Measurements from ENCODE around the gene GNG7.

The GNG7 gene

DNA sequence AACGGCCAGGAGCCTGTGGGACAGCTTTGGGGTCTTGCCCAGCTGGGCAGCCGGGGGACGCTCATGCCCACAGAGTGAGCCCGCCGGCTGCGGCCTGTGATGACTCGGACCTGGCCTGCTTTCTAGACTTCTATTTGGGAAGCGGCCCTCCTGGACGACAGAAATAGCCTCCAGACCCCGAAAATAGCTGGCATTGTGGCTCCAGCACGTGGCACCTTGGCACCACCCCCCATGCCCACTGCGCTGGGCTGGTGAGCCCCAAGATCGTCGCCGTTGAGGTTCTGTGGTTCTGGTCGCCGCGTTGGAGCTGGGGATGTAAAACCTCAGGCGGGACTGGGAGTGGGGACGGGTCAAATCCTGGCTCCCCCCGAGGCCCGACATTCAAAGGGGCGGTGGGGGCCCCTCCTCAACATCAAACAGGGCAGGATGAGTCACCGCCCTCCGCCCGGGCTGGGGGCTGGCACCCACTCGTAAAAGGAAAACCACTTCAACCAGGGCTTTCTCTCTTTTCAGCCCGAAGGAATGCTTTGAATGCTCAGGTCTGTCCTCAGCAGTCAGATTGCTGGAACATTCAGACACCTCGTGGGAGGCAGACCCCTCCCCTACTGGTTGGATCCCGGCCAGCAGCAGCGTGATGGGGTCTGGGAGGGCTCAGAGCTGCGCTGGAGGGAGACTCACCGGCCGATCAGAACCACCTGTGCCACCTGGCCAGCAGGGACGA is 184.5 kb downstream of the GNG7 start:
- no peak for TF ChIP-seq CTCF (IDR thresholded peaks at IDR 0.05; ENCODE audit: low read depth, low read length, missing control alignments)
- DNase-seq (ENCODE audit: low read depth) = no peak
- H3K4me3 ChIP-seq (ENCODE audit: low read depth, low read length) = no peak overlapping the region

- no peak for TF ChIP-seq CTCF (IDR thresholded peaks at IDR 0.05; ENCODE audit: low read depth, low read length, missing control alignments)
- DNase-seq (ENCODE audit: low read depth) = no peak
- no peak overlapping the region for H3K4me3 ChIP-seq (ENCODE audit: low read depth, low read length)
Observed at GRCh38 chr19:2516727-2517126, 185.8 kb downstream of the GNG7 start.

DNA sequence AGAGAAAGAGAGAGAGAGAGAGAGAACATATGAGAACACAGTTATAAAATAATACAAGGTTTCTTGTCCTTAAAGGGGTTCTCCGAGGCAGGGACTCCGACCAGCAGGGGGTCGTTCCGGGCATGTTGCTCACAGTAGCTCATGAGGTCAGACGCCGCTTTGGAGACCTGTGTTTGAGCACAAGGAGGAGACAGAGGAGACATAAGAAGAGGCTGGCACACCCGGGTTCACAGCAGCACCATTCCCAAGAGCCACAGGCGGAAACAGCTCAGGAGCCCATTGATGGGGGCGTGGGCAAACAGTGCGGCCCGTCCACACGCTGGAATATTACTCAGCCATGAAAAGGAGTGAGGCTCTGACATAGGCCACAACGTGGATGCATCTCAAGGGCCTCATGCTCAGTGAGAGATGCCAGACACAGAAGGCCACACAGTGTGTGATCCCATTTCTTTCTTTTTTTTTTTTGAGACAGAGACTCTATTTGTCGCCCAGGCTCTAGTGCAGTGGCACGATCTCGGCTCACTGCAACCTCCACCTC is 187.4 kb downstream of the GNG7 start:
- no peak for TF ChIP-seq CTCF (IDR thresholded peaks at IDR 0.05; ENCODE audit: low read depth, low read length, missing control alignments)
- DNase-seq (ENCODE audit: low read depth) = no peak

GRCh38 chr19:2512523-2513431 is 189.7 kb downstream of the GNG7 start:
- TF ChIP-seq CTCF (IDR thresholded peaks at IDR 0.05; ENCODE audit: low read depth, low read length, missing control alignments) = no peak
- DNase-seq (ENCODE audit: low read depth) = no peak
- H3K4me3 ChIP-seq (ENCODE audit: low read depth, low read length) = no peak overlapping the region

More for the DNA sequence above, 187.4 kb downstream of the GNG7 start:
- H3K4me3 ChIP-seq (ENCODE audit: low read depth, low read length) = no peak overlapping the region

DNA sequence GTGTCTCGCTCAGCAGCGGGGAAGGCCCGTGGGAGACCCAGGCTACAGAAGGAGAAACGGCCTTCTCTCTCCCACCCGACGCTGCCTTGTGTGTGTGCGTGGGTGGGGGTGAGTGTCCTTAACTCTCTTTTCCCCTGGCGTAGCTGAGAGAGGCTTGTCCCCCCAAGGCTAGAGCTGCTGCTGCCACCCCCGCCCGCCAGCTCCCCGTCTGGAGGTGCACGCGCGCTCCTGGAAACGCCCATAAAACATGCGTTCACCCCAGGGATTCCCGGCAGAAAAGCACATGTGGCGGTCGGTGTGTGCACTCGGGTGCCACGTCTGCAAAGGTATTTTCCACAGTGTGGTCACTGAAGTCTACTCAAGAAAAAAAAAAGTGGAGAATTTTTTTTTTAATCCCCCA is 190.5 kb downstream of the GNG7 start:
- no peak for DNase-seq (ENCODE audit: low read depth)
- no peak for TF ChIP-seq CTCF (IDR thresholded peaks at IDR 0.05; ENCODE audit: low read depth, low read length, missing control alignments)
- no peak overlapping the region for H3K4me3 ChIP-seq (ENCODE audit: low read depth, low read length)

GRCh38 chr19:2511570-2511969 is 190.9 kb downstream of the GNG7 start:
- no peak for TF ChIP-seq CTCF (IDR thresholded peaks at IDR 0.05; ENCODE audit: low read depth, low read length, missing control alignments)
- H3K4me3 ChIP-seq (ENCODE audit: low read depth, low read length) = no peak overlapping the region
- DNase-seq (ENCODE audit: low read depth) = no peak
